Hepatocyte (in vitro differentiated cells): ENCODE data around the gene SCFD1. TPM values are rescaled to one million over a fixed set of nuclear protein-coding genes. Genes with fewer than 3 reads are reported as not detected.

Source experiments
- DNase-seq: peaks from one replicate; pipeline ENCODE4 v3.0.0-alpha.2; 2016; ENCODE audit warnings: low spot score
- H2AFZ ChIP-seq: fragments of 200-600 bp; sonication (generic); 2 replicates; pipeline ENCODE4 v1.6.0; 2016; ENCODE audit warnings: antibody characterized with exemption, mild to moderate bottlenecking
- H3K27ac ChIP-seq: fragments of 200-600 bp; sonication (generic); 2 replicates; pipeline ENCODE4 v1.5.1; 2016; ENCODE audit warnings: mild to moderate bottlenecking
- H3K27me3 ChIP-seq: fragments of 200-600 bp; sonication (generic); 2 replicates; pipeline ENCODE4 v1.6.1; 2016
- H3K36me3 ChIP-seq: fragments of 200-600 bp; sonication (generic); replicated peaks from 2 replicates; pipeline ENCODE4 v1.5.1; 2016; ENCODE audit warnings: low read depth; ENCODE audit not compliant: insufficient read depth
- H3K4me1 ChIP-seq: fragments of 200-600 bp; sonication (generic); 2 replicates; pipeline ENCODE4 v1.5.1; 2016; ENCODE audit warnings: mild to moderate bottlenecking, moderate library complexity; ENCODE audit not compliant: insufficient read depth
- H3K4me2 ChIP-seq: fragments of 200-600 bp; sonication (generic); 2 replicates; pipeline ENCODE4 v1.6.0; 2016
- H3K4me3 ChIP-seq: fragments of 200-600 bp; sonication (generic); 2 replicates; pipeline ENCODE4 v1.5.1; 2016; ENCODE audit warnings: mild to moderate bottlenecking
- H3K79me2 ChIP-seq: fragments of 200-600 bp; sonication (generic); 2 replicates; pipeline ENCODE4 v1.6.0; 2017; ENCODE audit warnings: mild to moderate bottlenecking
- H3K9me2 ChIP-seq: fragments of 200-600 bp; sonication (generic); replicated peaks from 2 replicates; pipeline ENCODE4 v1.6.0; 2017; ENCODE audit warnings: mild to moderate bottlenecking; ENCODE audit not compliant: insufficient read depth
- H3K9me3 ChIP-seq: fragments of 200-600 bp; sonication (generic); 2 replicates; pipeline ENCODE4 v1.5.1; 2016; ENCODE audit warnings: low read depth, mild to moderate bottlenecking
- H4K20me1 ChIP-seq: fragments of 200-600 bp; sonication (generic); 2 replicates; pipeline ENCODE4 v1.6.0; 2016; ENCODE audit warnings: mild to moderate bottlenecking; ENCODE audit not compliant: insufficient read depth, poor library complexity, severe bottlenecking
- EZH2 ChIP-seq: fragments of 200-600 bp; sonication (generic); IDR thresholded peaks from 2 replicates; pipeline ENCODE4 v1.6.1; 2016; ENCODE audit warnings: antibody characterized with exemption, mild to moderate bottlenecking, borderline replicate concordance
- EZH2phosphoT487 ChIP-seq: fragments of 200-600 bp; sonication (generic); IDR thresholded peaks from one replicate; pipeline ENCODE4 v1.6.1; 2018; ENCODE audit warnings: antibody characterized with exemption, mild to moderate bottlenecking, low read depth, moderate library complexity; ENCODE audit not compliant: unreplicated experiment, severe bottlenecking
- WGBS: methylation state at CpG from one replicate; pipeline ENCODE4 v1.1.6; 2016; ENCODE audit warnings: low lambda C conversion rate; ENCODE audit errors: missing lambda C conversion rate; 5-methylcytosine and 5-hydroxymethylcytosine counted together
- polyA plus RNA-seq: library from polyadenylated mRNA; unstranded; fragments of >200 nt; fragmentation: Nextera tagmentation; extraction: Ambion mirVana; gene quantifications from 2 replicates; pipeline ENCODE4 v1.2.1, GENCODE V29; 2016
- total RNA-seq: library from RNA; depleted of rRNA; stranded (reverse); fragments of >200 nt; gene quantifications from 2 replicates; pipeline ENCODE4 v1.2.3, GENCODE V29; 2014
- TF ChIP-seq, protein P1 (sequence below): fragments of 200-600 bp; sonication (generic); IDR thresholded peaks from 2 replicates; pipeline ENCODE4 v1.5.1; 2016; ENCODE audit warnings: antibody characterized with exemption, mild to moderate bottlenecking; ENCODE audit not compliant: poor library complexity

SCFD1 gene
- total and polyA plus RNA-seq, 2 experiments from 2014 or later = 68.9 to 101 TPM

DNA sequence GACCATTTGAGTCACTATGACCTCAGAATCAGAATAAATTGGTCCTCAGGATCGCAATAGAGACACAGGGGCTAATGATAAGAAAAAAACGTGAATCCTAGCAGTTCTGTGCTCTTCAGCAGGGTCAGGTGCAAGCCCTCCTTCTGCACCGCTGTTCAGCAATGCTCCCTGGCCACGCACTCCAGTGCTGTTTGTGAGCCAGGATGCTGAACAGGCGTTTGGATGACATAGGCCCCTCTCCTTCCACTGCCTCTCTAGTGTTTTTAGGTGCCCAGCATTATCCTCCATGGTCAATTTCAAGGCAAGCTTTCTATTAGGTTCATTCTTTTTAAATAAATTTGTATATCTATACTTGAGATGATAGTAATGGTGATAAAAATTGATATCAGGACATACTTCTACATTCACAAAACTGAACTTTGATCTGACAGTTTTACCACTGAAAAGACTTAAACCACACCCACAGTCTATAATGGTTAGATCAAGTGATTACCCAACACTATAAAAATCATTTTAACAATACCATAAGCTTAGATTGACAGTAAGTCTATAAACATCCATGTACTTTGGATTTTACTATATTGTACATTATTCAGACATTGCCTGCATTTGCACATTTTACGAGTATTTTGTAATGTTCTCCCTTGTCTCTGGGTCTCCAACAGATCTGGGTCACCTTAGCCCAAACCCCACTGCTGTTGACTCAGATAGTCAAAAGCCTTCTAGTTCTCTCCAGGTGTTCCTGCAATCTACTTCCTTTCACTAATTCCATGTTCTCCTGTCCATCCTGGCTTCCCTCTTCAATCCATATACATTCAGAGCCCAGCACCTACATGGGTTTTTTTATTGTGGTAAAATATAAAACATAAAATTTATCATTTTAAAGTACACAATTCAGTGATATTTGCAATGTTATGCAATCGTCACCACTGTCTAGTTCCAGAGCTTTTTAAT is 137.3 kb downstream of the SCFD1 start:
- H3K36me3 ChIP-seq = no peaks in the 10 kb centered on the region
- no peak for DNase-seq
- peaks cover 18% of the 10 kb centered on the region for H3K9me3 ChIP-seq
- H2AFZ ChIP-seq = no peak overlapping the region
- H3K9me2 ChIP-seq = no peaks in the 10 kb centered on the region
- TF ChIP-seq EZH2phosphoT487 (no peak), EZH2 (no peak)
- TF ChIP-seq, protein P1, sequence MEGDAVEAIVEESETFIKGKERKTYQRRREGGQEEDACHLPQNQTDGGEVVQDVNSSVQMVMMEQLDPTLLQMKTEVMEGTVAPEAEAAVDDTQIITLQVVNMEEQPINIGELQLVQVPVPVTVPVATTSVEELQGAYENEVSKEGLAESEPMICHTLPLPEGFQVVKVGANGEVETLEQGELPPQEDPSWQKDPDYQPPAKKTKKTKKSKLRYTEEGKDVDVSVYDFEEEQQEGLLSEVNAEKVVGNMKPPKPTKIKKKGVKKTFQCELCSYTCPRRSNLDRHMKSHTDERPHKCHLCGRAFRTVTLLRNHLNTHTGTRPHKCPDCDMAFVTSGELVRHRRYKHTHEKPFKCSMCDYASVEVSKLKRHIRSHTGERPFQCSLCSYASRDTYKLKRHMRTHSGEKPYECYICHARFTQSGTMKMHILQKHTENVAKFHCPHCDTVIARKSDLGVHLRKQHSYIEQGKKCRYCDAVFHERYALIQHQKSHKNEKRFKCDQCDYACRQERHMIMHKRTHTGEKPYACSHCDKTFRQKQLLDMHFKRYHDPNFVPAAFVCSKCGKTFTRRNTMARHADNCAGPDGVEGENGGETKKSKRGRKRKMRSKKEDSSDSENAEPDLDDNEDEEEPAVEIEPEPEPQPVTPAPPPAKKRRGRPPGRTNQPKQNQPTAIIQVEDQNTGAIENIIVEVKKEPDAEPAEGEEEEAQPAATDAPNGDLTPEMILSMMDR = no peak
- H3K4me3 ChIP-seq = no peak overlapping the region
- 87% methylated on average over 7 of the region's 7 CpGs for WGBS
- no peaks in the 10 kb centered on the region for H3K4me1 ChIP-seq
- H3K4me2 ChIP-seq = no peak overlapping the region
- H4K20me1 ChIP-seq = no peaks in the 10 kb centered on the region
- no peaks in the 10 kb centered on the region for H3K79me2 ChIP-seq
- H3K27ac ChIP-seq = no peak overlapping the region
- H3K27me3 ChIP-seq = no peaks in the 10 kb centered on the region

DNA sequence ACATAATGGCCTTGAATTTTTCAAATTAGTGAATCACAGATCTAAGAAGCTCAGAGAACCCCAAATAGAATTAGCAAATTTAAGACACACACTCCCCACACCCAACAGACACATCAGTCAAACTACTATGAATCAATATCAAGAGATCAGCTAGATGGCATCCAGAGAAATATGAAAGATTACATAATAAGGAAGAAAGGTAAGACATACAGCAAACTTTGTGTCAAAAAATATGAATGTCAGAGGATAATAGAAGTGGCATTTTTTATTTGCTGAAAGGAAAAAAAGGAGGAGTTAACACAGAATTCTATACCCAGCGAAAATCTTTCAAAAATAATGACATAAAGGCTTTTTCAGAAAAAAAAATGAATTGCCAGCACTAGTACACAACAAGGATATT is 141.8 kb downstream of the SCFD1 start:
- no peaks in the 10 kb centered on the region for H3K9me2 ChIP-seq
- TF ChIP-seq EZH2 (no peak), EZH2phosphoT487 (no peak)
- TF ChIP-seq, protein P1 = no peak
- no peak overlapping the region for H2AFZ ChIP-seq
- H3K4me1 ChIP-seq = no peaks in the 10 kb centered on the region
- H3K79me2 ChIP-seq = no peaks in the 10 kb centered on the region
- H3K27me3 ChIP-seq = no peaks in the 10 kb centered on the region
- DNase-seq = no peak
- no peak overlapping the region for H3K4me3 ChIP-seq
- WGBS = 58% methylated on average over 1 of the region's 1 CpG
- H4K20me1 ChIP-seq = no peaks in the 10 kb centered on the region
- no peak overlapping the region for H3K4me2 ChIP-seq
- peaks cover 18% of the 10 kb centered on the region for H3K9me3 ChIP-seq
- H3K27ac ChIP-seq = no peak overlapping the region
- no peaks in the 10 kb centered on the region for H3K36me3 ChIP-seq

DNA sequence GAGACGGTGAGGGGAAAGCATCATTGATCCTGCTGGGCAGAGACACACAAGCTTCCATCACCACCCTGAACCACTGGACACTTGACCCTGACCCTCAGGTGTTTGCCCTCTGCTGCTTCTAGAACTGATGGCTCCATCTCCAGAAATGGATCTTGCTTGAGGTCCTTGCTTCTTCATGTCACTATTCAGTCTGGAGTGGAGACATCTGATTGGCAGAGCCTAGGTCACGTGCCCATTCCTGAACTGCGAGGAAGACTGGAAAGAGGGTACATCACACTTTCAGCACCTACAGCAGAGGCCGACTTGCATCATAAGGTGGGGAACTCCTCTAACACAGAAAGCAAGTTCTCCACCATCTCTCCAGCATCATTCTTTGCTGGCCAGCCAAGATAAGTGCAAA is 145.5 kb downstream of the SCFD1 start:
- DNase-seq = no peak
- no peak overlapping the region for H3K4me2 ChIP-seq
- no peaks in the 10 kb centered on the region for H3K36me3 ChIP-seq
- no peaks in the 10 kb centered on the region for H3K79me2 ChIP-seq
- H4K20me1 ChIP-seq = no peaks in the 10 kb centered on the region
- no peak overlapping the region for H3K4me3 ChIP-seq
- 90% methylated on average over 4 of the region's 4 CpGs for WGBS
- TF ChIP-seq EZH2 = no peak
- peaks cover 9% of the 10 kb centered on the region for H3K27me3 ChIP-seq
- H3K9me2 ChIP-seq = no peaks in the 10 kb centered on the region
- H3K27ac ChIP-seq = no peak overlapping the region
- peaks cover 15% of the 10 kb centered on the region for H3K9me3 ChIP-seq
- no peaks in the 10 kb centered on the region for H3K4me1 ChIP-seq
- no peak overlapping the region for H2AFZ ChIP-seq

DNA sequence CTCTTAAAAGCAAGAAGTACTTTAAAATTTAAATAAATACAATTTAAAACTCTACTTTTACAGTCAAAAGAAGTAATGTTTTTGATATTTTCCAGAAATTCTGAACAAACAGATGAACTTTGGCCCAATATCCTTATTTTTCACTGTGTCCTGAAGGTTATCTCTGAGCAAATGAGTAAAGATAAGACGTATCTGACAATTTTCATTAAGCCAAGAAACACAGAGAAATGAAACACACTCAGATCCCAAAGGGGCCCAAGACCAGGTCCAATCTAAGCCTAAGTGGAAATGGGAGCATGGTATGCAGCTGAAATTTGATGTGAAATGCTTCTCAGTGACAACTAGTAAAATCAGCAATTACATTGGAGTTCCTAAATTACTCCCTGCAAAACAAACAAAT is 146.7 kb downstream of the SCFD1 start:
- 44% methylated on average over 1 of the region's 1 CpG for WGBS
- TF ChIP-seq EZH2 (no peak), EZH2phosphoT487 (no peak)
- TF ChIP-seq, protein P1 = no peak
- DNase-seq = no peak

More for the DNA sequence above, 146.7 kb downstream of the SCFD1 start:
- H3K36me3 ChIP-seq = no peaks in the 10 kb centered on the region
- H3K9me2 ChIP-seq = no peaks in the 10 kb centered on the region
- no peaks in the 10 kb centered on the region for H3K4me1 ChIP-seq
- peaks cover 9% of the 10 kb centered on the region for H3K27me3 ChIP-seq
- no peak overlapping the region for H3K4me3 ChIP-seq
- H3K27ac ChIP-seq = no peak overlapping the region
- no peaks in the 10 kb centered on the region for H4K20me1 ChIP-seq
- no peak overlapping the region for H2AFZ ChIP-seq
- H3K9me3 ChIP-seq = peaks cover 5% of the 10 kb centered on the region
- H3K4me2 ChIP-seq = no peak overlapping the region
- no peaks in the 10 kb centered on the region for H3K79me2 ChIP-seq
